Skin of body (tissue), 2 donors: ENCODE data around the gene LIMS2. TPM values are rescaled to one million over a fixed set of nuclear protein-coding genes. Genes with fewer than 3 reads are reported as not detected.
A peak's percentile ranks its signal among the peaks of the same experiment; 100 is the strongest.

Experiments used
- DNase-seq: peaks from one replicate; lab custom pipeline; 2025; lab: John Stamatoyannopoulos, UW
- total RNA-seq: library from RNA; depleted of rRNA; stranded (reverse); fragments of >200 nt; gene quantifications from one replicate; pipeline ENCODE4 v1.2.3, GENCODE V29; 2014

LIMS2 gene
- total RNA-seq, 1 donor from 2014 or later: 3.8 TPM

- DNase-seq: peak; percentile 87
Observed at GRCh38 chr2:127701193-127701650, 25.9 kb upstream of the LIMS2 start, which contains the start of gene SFT2D3. Gene SFT2D3, plus strand, starts transcription at chr2:127701497. Its CDS starts 32 bp downstream, at chr2:127701529.

GRCh38 chr2:127700527-127701192 is 25.3 kb upstream of the LIMS2 start:
- no peak for DNase-seq

- no peak for DNase-seq
Observed at GRCh38 chr2:127698553-127699355, 23.4 kb upstream of the LIMS2 start.

- DNase-seq: no peak
Observed at GRCh38 chr2:127697482-127698180, 22.3 kb upstream of the LIMS2 start.

GRCh38 chr2:127695491-127696472 is 20.5 kb upstream of the LIMS2 start:
- no peak for DNase-seq

- no peak for DNase-seq
Observed at GRCh38 chr2:127694986-127695385, 19.7 kb upstream of the LIMS2 start.

- DNase-seq: no peak
Observed at GRCh38 chr2:127690696-127691095, 15.4 kb upstream of the LIMS2 start.

- DNase-seq: no peak
Observed at GRCh38 chr2:127688405-127688804, 13.1 kb upstream of the LIMS2 start.

- no peak for DNase-seq
Observed at GRCh38 chr2:127685410-127686080, 10.2 kb upstream of the LIMS2 start.

- no peak for DNase-seq
Observed at GRCh38 chr2:127683757-127684156, 8.4 kb upstream of the LIMS2 start.

- no peak for DNase-seq
Observed at GRCh38 chr2:127683056-127683455, 7.7 kb upstream of the LIMS2 start.

- DNase-seq: no peak
Observed at GRCh38 chr2:127681976-127682857, 6.9 kb upstream of the LIMS2 start.

GRCh38 chr2:127681288-127681804 is 6.0 kb upstream of the LIMS2 start:
- DNase-seq: no peak

GRCh38 chr2:127680706-127681287 is 5.5 kb upstream of the LIMS2 start:
- DNase-seq: no peak

- no peak for DNase-seq
Observed at GRCh38 chr2:127679680-127680361, 4.5 kb upstream of the LIMS2 start.

GRCh38 chr2:127678991-127679390 is 3.7 kb upstream of the LIMS2 start:
- DNase-seq: no peak

- DNase-seq: no peak
Observed at GRCh38 chr2:127678531-127678930, 3.2 kb upstream of the LIMS2 start.

- no peak for DNase-seq
Observed at GRCh38 chr2:127676906-127677305, 1.6 kb upstream of the LIMS2 start.
